ENCODE measurements around the gene CLEC12A.

CLEC12A gene

DNA sequence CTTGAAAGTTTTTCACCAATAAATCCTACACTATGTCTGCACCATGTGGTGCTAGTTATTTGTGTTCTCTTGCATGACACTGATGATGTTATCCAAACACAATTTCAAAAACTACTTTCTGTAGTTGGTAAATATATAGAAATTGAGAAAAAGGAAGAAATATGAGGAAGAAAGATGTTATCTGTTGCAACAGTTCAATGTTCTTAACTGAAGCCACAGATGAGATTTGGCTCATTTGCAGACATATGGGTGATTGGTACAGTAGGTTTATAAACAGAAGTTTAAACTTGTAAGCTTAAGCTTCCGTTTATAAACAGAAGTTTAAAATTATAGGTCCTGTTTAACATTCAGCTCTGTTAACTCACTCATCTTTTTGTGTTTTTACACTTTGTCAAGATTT, at the start of gene CLEC12A:
Gene CLEC12A (plus strand): TSS at position 229 of the 400 bp plus-strand sequence. CDS start 188 bp downstream, outside the sequence.
- in situ Hi-C loops (cut with MboI; ENCODE audit: low sequenced_read_pairs, unreplicated experiment): no loop called here
- no peak for DNase-seq (ENCODE audit: low spot score)
- TF ChIP-seq, protein P1, sequence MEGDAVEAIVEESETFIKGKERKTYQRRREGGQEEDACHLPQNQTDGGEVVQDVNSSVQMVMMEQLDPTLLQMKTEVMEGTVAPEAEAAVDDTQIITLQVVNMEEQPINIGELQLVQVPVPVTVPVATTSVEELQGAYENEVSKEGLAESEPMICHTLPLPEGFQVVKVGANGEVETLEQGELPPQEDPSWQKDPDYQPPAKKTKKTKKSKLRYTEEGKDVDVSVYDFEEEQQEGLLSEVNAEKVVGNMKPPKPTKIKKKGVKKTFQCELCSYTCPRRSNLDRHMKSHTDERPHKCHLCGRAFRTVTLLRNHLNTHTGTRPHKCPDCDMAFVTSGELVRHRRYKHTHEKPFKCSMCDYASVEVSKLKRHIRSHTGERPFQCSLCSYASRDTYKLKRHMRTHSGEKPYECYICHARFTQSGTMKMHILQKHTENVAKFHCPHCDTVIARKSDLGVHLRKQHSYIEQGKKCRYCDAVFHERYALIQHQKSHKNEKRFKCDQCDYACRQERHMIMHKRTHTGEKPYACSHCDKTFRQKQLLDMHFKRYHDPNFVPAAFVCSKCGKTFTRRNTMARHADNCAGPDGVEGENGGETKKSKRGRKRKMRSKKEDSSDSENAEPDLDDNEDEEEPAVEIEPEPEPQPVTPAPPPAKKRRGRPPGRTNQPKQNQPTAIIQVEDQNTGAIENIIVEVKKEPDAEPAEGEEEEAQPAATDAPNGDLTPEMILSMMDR (IDR thresholded peaks at IDR 0.05; ENCODE audit: borderline replicate concordance, control extremely low read depth, extremely low read depth, insufficient read depth, missing control alignments): no peak

DNA sequence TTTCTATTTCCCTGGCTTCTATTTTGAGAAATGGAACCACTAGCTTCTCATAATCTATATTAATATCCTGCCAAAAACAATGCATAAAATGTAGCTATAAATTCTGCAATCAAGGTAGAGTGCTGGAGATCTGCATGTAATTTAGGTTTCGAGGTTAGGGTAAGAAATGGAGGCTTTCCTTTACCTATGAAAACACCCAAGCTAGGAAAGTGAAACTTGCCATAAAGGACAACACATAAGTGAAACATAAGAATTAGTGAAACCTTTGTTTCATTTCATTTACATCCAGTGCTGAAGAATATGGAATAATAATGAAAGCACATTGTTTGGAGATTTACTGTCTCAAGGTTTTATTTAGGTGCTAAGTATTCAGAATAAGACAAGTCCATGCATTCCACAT, 48.8 kb upstream of the CLEC12A start:
- TF ChIP-seq, protein P1 (IDR thresholded peaks at IDR 0.05; ENCODE audit: borderline replicate concordance, control extremely low read depth, extremely low read depth, insufficient read depth, missing control alignments): no peak
- in situ Hi-C loops (cut with MboI; ENCODE audit: low sequenced_read_pairs, unreplicated experiment): loop anchor here (10.0 kb wide), 2 partner anchors 108 to 178 kb away; no protein-coding TSS in a partner anchor
- DNase-seq (ENCODE audit: low spot score): no peak

DNA sequence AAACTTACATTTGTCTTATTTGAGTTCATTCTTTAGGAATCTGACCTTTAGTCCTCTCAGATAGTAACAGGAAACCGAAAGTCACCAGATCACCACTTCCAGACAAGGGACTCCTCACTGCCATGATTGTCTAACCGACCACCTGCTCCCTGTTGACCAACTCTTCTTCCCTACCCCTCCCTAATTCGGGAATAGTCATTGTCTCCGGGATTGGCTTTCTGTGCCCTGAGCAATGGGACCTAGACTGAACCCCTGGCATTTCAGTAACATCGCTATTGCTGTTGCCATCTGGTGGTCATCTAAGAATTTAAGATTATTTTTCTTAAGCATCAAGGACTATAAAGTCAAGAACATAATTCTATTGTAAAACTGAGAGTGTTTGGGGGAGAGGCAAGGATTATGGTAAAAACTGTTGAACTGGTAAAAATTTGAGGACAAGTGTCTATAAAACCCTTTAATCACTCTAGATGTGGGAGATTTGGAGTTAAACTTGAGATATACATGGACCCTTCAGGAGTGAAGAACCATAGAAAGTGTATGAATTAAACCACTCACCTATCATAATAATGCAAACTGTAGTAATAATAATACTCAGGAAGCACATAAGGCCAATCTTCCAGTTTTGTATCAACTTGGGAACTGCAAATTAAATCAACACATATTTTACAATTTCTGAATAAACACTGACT, 45.4 kb upstream of the CLEC12A start:
- in situ Hi-C loops (cut with MboI; ENCODE audit: low sequenced_read_pairs, unreplicated experiment): loop anchor here (10.0 kb wide), 2 partner anchors 111 to 181 kb away; no protein-coding TSS in a partner anchor
- DNase-seq (ENCODE audit: low spot score): no peak
- TF ChIP-seq, protein P1 (IDR thresholded peaks at IDR 0.05; ENCODE audit: borderline replicate concordance, control extremely low read depth, extremely low read depth, insufficient read depth, missing control alignments): peak; percentile 50

DNA sequence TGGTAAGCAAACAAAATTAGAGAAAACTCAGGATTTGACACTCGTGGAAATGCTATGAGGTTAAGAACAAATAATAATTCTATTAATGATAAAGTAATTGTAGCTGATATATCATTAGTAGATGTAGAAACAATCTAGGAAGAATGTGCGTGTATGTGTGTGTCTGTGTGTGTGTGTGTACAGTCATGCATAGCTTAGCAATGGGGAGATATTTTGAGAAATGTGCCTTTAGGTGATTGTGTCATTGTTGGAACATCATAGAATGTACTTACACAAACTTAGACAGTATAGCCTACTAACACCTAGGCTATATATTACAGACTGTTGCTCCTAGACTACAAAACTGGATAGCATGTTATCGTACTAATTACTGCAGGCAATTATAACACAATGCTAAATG, 44.3 kb upstream of the CLEC12A start:
- in situ Hi-C loops (cut with MboI; ENCODE audit: low sequenced_read_pairs, unreplicated experiment): loop anchor here (10.0 kb wide), 2 partner anchors 112 to 182 kb away; no protein-coding TSS in a partner anchor
- no peak for DNase-seq (ENCODE audit: low spot score)
- TF ChIP-seq, protein P1 (IDR thresholded peaks at IDR 0.05; ENCODE audit: borderline replicate concordance, control extremely low read depth, extremely low read depth, insufficient read depth, missing control alignments): no peak

DNA sequence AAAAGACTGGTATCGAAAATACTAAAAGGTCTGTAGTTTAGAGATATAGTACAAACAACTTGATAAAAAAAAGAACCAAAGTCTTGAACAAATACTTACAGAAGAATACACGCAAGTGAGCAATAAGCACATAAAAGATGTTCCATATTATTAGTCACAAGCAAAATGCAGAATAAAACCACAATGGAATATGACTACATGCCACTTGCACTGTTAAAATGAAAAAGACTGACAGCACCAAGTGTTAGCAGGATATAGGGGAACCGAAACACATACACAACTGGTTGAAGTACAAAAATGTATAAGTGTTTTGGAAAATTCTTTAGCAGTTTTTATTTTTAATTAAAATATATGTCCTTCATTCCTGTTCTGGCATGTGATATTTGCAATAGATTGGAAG, 42.6 kb upstream of the CLEC12A start:
- DNase-seq (ENCODE audit: low spot score): no peak
- TF ChIP-seq, protein P1 (IDR thresholded peaks at IDR 0.05; ENCODE audit: borderline replicate concordance, control extremely low read depth, extremely low read depth, insufficient read depth, missing control alignments): no peak
- in situ Hi-C loops (cut with MboI; ENCODE audit: low sequenced_read_pairs, unreplicated experiment): loop anchor here (10.0 kb wide), 2 partner anchors 114 to 184 kb away; no protein-coding TSS in a partner anchor

DNA sequence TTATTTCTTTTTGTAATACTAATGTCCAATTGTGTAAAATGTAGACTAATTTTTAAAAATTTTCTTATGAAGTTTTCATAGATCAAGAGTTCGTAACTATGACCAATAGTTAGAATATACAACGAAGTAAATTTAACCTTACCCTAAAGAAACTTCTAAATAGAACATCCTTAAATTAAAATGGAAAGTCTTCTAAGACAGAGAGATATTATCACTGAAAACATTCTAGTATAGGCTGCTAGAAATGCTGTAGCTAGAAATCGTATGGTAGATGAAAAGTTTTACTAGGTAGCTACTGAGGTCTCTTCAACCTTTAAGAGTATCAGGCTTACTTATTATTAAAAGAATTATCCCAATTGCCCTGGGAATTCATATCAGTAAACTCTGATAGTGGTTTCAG, 40.0 kb upstream of the CLEC12A start:
- in situ Hi-C loops (cut with MboI; ENCODE audit: low sequenced_read_pairs, unreplicated experiment): no loop called here
- TF ChIP-seq, protein P1 (IDR thresholded peaks at IDR 0.05; ENCODE audit: borderline replicate concordance, control extremely low read depth, extremely low read depth, insufficient read depth, missing control alignments): no peak
- no peak for DNase-seq (ENCODE audit: low spot score)
